Measurements from ENCODE around the gene LARGE1. TPM values are rescaled to one million over a fixed set of nuclear protein-coding genes. Genes with fewer than 3 reads are reported as not detected.

The LARGE1 gene
- total and polyA plus RNA-seq, 10 donors, result 1.9 to 35.8 (median 22.8) TPM

DNA sequence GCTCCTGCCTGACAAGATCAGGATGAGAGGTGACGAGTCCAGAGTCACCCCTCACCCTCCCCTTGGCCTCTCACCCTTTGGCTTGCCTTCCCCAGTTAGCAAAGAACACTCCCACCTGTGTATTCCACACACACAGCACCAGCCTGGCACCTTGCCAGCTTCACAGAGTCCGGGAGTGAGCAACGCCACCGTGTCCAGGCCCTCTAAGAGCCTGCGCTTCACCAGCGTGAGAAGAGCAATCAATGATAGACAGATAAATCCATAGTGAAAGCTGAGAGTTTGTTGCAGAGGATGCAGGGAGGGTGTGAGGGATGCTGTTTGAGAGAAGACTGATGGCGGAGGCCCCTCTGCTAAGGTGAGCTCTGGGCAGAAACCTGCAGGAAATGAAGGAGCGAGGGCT is 404.5 kb downstream of the LARGE1 start:
- H3K9me3 ChIP-seq, result peaks cover 0 to under 1% (median 0%) of the 10 kb centered on the region in 8 donors
- WGBS, 5 donors, result 75 to 89% (median 85%) methylated on average over 8 of the region's 8 CpGs
- TF ChIP-seq POLR2A (IDR thresholded peaks at IDR 0.05) (no peak), CTCF (IDR thresholded peaks at IDR 0.05 in 8 of 11, conservative IDR thresholded peaks at IDR 0.05 in 3 of 11) (no peak), POLR2AphosphoS5 (IDR thresholded peaks at IDR 0.05) (no peak)
- intact Hi-C loops (cut with DNase I; ENCODE audit: low total_unique reads), result loop anchor here (5.0 kb wide), 2 partner anchors 62 to 402 kb away; no protein-coding TSS in a partner anchor
- DNase-seq, result no peak
- no peaks in the 10 kb centered on the region for H3K36me3 ChIP-seq
- H3K4me3 ChIP-seq, result no peak overlapping the region
- H3K4me1 ChIP-seq, result peaks cover 0 to 22% (median 12%) of the 10 kb centered on the region in 6 donors
- H3K27ac ChIP-seq, result no peak overlapping the region
- H3K27me3 ChIP-seq (replicated peaks in 1 of 7), result no peaks in the 10 kb centered on the region

GRCh38 chr22:33513388-33514338 is 406.6 kb downstream of the LARGE1 start:
- intact Hi-C loops (cut with DNase I; ENCODE audit: low total_unique reads), result no loop called here
- TF ChIP-seq POLR2AphosphoS5 (IDR thresholded peaks at IDR 0.05) (no peak), CTCF (IDR thresholded peaks at IDR 0.05 in 8 of 11, conservative IDR thresholded peaks at IDR 0.05 in 3 of 11) (no peak), POLR2A (IDR thresholded peaks at IDR 0.05) (no peak)

GRCh38 chr22:33512908-33513307 is 407.4 kb downstream of the LARGE1 start:
- Histone ChIP-seq H3K36me3 (no peaks in the 10 kb centered on the region), H3K9me3 (no peaks in the 10 kb centered on the region), H3K27me3 (replicated peaks in 1 of 7) (no peaks in the 10 kb centered on the region), H3K27ac (no peak overlapping the region), H3K4me1 (no peaks in the 10 kb centered on the region), H3K4me3 (no peak overlapping the region)
- WGBS, 5 donors, result 66 to 77% (median 68%) methylated on average over 3 of the region's 3 CpGs
- no peak for DNase-seq
- TF ChIP-seq CTCF (IDR thresholded peaks at IDR 0.05 in 8 of 11, conservative IDR thresholded peaks at IDR 0.05 in 3 of 11) (no peak), POLR2AphosphoS5 (IDR thresholded peaks at IDR 0.05) (no peak), POLR2A (IDR thresholded peaks at IDR 0.05) (no peak)
- intact Hi-C loops (cut with DNase I; ENCODE audit: low total_unique reads), result no loop called here

More at GRCh38 chr22:33513388-33514338, 406.6 kb downstream of the LARGE1 start:
- Histone ChIP-seq H3K4me1 (peaks cover 0 to under 1% (median 0%) of the 10 kb centered on the region in 6 donors), H3K9me3 (no peaks in the 10 kb centered on the region), H3K27ac (no peak overlapping the region), H3K27me3 (replicated peaks in 1 of 7) (no peaks in the 10 kb centered on the region), H3K4me3 (no peak overlapping the region), H3K36me3 (no peaks in the 10 kb centered on the region)
- no peak for DNase-seq
- 71 to 88% (median 85%) methylated on average over 7 of the region's 7 CpGs for WGBS, 5 donors

DNA sequence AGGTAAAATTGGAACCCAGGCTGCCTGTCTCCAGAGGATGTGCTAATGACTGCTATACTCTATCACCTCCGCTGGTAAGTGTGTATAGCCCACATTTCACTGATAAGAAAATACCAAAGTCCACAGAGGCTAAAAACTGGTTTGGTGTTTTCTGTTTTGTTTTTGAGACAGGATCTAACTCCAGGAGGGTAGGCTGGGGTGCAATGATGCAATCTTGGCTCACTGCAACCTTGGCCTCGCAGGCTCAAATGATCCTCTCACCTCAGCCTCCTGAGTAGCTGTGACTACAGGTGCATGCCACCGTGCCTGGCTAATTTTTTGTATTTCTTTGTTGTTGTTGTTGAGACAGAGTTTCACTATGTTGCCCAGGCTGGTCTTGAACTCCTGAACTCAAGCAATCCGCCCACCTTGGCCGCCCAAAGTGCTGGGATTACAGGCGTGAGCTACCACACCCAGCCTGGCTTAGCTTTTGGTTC is 409.8 kb downstream of the LARGE1 start:
- Histone ChIP-seq H3K27ac (no peak overlapping the region), H3K4me3 (no peak overlapping the region), H3K9me3 (no peaks in the 10 kb centered on the region), H3K27me3 (replicated peaks in 1 of 7) (no peaks in the 10 kb centered on the region), H3K36me3 (no peaks in the 10 kb centered on the region), H3K4me1 (no peaks in the 10 kb centered on the region)
- TF ChIP-seq POLR2A (IDR thresholded peaks at IDR 0.05), result no peak
- TF ChIP-seq POLR2AphosphoS5 (IDR thresholded peaks at IDR 0.05), result no peak
- no peak for TF ChIP-seq CTCF (IDR thresholded peaks at IDR 0.05 in 8 of 11, conservative IDR thresholded peaks at IDR 0.05 in 3 of 11)
- DNase-seq, result no peak
- 85 to 96% (median 88%) methylated on average over 6 of the region's 6 CpGs for WGBS, 5 donors
- intact Hi-C loops (cut with DNase I; ENCODE audit: low total_unique reads), result no loop called here
